Keratinocyte (primary cell): ENCODE data around the gene GREB1. TPM values are rescaled to one million over a fixed set of nuclear protein-coding genes. Genes with fewer than 3 reads are reported as not detected.

ENCODE experiments used
- DNase-seq: peaks from one replicate; pipeline ENCODE4 v3.0.0-alpha.2; 2011; ENCODE audit warnings: low read depth, missing footprints, low spot score
- FAIRE-seq: peaks from 2 replicates; lab custom pipeline; 2011; peaks lifted over from hg19 to GRCh38; lab: Jason Lieb, UNC
- H2AFZ ChIP-seq: 2 replicates; pipeline ENCODE4 v1.6.0; 2012; ENCODE audit warnings: low read length, control low read depth, inconsistent platforms; ENCODE audit not compliant: control insufficient read depth
- H3K27ac ChIP-seq: 2 replicates; pipeline ENCODE4 v1.5.1; 2011; ENCODE audit warnings: low read length; ENCODE audit not compliant: control insufficient read depth, insufficient read depth
- H3K27me3 ChIP-seq: 3 replicates; pipeline ENCODE4 v1.6.0; 2011; ENCODE audit warnings: low read length; ENCODE audit not compliant: control insufficient read depth, insufficient read depth; ENCODE audit errors: extremely low read depth
- H3K36me3 ChIP-seq, 2 experiments: 2 replicates in 1 of 2; 3 replicates in 1 of 2; pipeline ENCODE4 v1.5.1; 2011; ENCODE audit warnings: low read length in 2 of 2, mild to moderate bottlenecking in 1 of 2; ENCODE audit not compliant: control insufficient read depth in 2 of 2, insufficient read depth in 2 of 2; ENCODE audit errors: extremely low read depth in 1 of 2
- H3K4me1 ChIP-seq: 3 replicates; pipeline ENCODE4 v1.5.1; 2011; ENCODE audit warnings: low read length; ENCODE audit not compliant: control insufficient read depth, insufficient read depth; ENCODE audit errors: extremely low read depth
- H3K4me2 ChIP-seq: 3 replicates; pipeline ENCODE4 v1.6.0; 2011; ENCODE audit warnings: low read depth, low read length; ENCODE audit not compliant: control insufficient read depth, insufficient read depth; ENCODE audit errors: extremely low read depth
- H3K4me3 ChIP-seq, 3 experiments: fragments of 200-600 bp in 1 of 3; sonication (generic) in 1 of 3; 2 replicates in 2 of 3; 3 replicates in 1 of 3; pipeline ENCODE4 v1.5.1; 2011 to 2016; ENCODE audit warnings: low read length in 3 of 3, mild to moderate bottlenecking in 3 of 3, control low read depth in 2 of 3, inconsistent platforms in 1 of 3, low read depth in 1 of 3, mixed read lengths in 1 of 3, mixed run types in 1 of 3, moderate library complexity in 1 of 3; ENCODE audit not compliant: control insufficient read depth in 2 of 3, insufficient read depth in 2 of 3; ENCODE audit errors: extremely low read depth in 1 of 3
- H3K79me2 ChIP-seq: 2 replicates; pipeline ENCODE4 v1.6.0; 2012; ENCODE audit warnings: low read length; ENCODE audit not compliant: control insufficient read depth, insufficient read depth
- H3K9ac ChIP-seq: 3 replicates; pipeline ENCODE4 v1.6.0; 2011; ENCODE audit warnings: low read length; ENCODE audit not compliant: control insufficient read depth, insufficient read depth; ENCODE audit errors: extremely low read depth
- H3K9me1 ChIP-seq: 3 replicates; pipeline ENCODE4 v1.6.0; 2011; ENCODE audit warnings: low read length; ENCODE audit not compliant: control insufficient read depth, insufficient read depth; ENCODE audit errors: extremely low read depth
- H3K9me3 ChIP-seq: 2 replicates; pipeline ENCODE4 v1.5.1; 2012; ENCODE audit warnings: low read depth, low read length; ENCODE audit not compliant: control insufficient read depth
- H4K20me1 ChIP-seq: 3 replicates; pipeline ENCODE4 v1.6.0; 2011; ENCODE audit warnings: low read length; ENCODE audit not compliant: control insufficient read depth, insufficient read depth; ENCODE audit errors: extremely low read depth
- EZH2 ChIP-seq: IDR thresholded peaks from one replicate; pipeline ENCODE4 v1.6.1; 2012; ENCODE audit warnings: inconsistent platforms, mild to moderate bottlenecking, low read length, moderate library complexity
- dilution Hi-C: fragments of 300-500 bp; cut with MboI; formaldehyde crosslinking; loops from one replicate; pipeline ENCODE4 v1.7.0; 2020; ENCODE audit warnings: low sequenced_read_pairs; ENCODE audit not compliant: extremely low pct_ligation_motif_present
- polyA plus RNA-seq, 5 experiments: library from polyadenylated mRNA; depleted of rRNA in 3 of 5; stranded (reverse) in 3 of 5; stranded (forward) in 1 of 5; unstranded in 1 of 5; fragments of >200 nt; gene quantifications; 1 replicate in 1 of 5; 2 replicates in 3 of 5; 3 replicates in 1 of 5; pipeline versions ENCODE4 v1.2.1 to v1.2.3, GENCODE V29; 2011 to 2012; ENCODE audit warnings: missing spikeins in 2 of 5, low read depth in 1 of 5, low replicate concordance in 1 of 5
- TF ChIP-seq, protein P1 (sequence below), 3 experiments: IDR thresholded peaks in 1 of 3; conservative IDR thresholded peaks in 1 of 3; optimal IDR thresholded peaks in 1 of 3; 2 replicates in 2 of 3; 3 replicates in 1 of 3; pipeline versions ENCODE3 to v1.5.1; 2011; ENCODE audit warnings: low read length in 3 of 3, mild to moderate bottlenecking in 3 of 3, moderate library complexity in 2 of 3, control low read depth in 1 of 3, inconsistent platforms in 1 of 3; ENCODE audit not compliant: insufficient read depth in 2 of 3; ENCODE audit errors: extremely low read depth in 1 of 3

The GREB1 gene
- polyA plus RNA-seq, 1 donor (not counting 4 experiments of a cell fraction or from before 2014, with no cell fraction given) = 0.13 TPM

DNA sequence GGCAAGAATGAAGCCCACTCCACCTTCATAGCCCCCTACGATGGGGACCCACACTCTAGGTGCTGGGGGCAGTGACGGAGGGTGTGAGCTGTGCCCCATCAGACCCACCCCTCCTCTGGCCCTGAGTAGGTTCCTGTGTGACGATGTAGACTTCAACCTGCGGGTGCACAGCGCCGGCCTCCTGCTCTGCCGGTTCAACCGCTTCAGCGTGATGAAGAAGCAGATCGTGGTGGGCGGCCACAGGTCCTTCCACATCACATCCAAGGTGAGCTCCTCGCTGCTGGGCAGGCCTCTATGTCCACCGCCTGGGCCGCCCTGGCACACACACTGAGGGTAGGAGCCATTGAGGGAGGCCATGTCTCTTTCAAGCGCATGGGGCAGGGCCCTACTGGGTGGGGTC, 101.3 kb downstream of the GREB1 start:
- H3K36me3 ChIP-seq = no peaks in the 10 kb centered on the region
- H3K79me2 ChIP-seq = no peaks in the 10 kb centered on the region
- peaks cover 12% of the 10 kb centered on the region for H3K27me3 ChIP-seq
- no peaks in the 10 kb centered on the region for H3K4me1 ChIP-seq
- FAIRE-seq (no peak), DNase-seq (no peak)
- H2AFZ ChIP-seq = no peak overlapping the region
- no peaks in the 10 kb centered on the region for H3K9me3 ChIP-seq
- H4K20me1 ChIP-seq = no peaks in the 10 kb centered on the region
- dilution Hi-C loops = no loop called here
- no peak overlapping the region for H3K27ac ChIP-seq
- no peaks in the 10 kb centered on the region for H3K9me1 ChIP-seq
- TF ChIP-seq, protein P1, sequence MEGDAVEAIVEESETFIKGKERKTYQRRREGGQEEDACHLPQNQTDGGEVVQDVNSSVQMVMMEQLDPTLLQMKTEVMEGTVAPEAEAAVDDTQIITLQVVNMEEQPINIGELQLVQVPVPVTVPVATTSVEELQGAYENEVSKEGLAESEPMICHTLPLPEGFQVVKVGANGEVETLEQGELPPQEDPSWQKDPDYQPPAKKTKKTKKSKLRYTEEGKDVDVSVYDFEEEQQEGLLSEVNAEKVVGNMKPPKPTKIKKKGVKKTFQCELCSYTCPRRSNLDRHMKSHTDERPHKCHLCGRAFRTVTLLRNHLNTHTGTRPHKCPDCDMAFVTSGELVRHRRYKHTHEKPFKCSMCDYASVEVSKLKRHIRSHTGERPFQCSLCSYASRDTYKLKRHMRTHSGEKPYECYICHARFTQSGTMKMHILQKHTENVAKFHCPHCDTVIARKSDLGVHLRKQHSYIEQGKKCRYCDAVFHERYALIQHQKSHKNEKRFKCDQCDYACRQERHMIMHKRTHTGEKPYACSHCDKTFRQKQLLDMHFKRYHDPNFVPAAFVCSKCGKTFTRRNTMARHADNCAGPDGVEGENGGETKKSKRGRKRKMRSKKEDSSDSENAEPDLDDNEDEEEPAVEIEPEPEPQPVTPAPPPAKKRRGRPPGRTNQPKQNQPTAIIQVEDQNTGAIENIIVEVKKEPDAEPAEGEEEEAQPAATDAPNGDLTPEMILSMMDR (optimal IDR thresholded peaks at IDR 0.05 in 1 of 3, IDR thresholded peaks at IDR 0.05 in 1 of 3, conservative IDR thresholded peaks at IDR 0.05 in 1 of 3; ENCODE audit: extremely low read depth in 1 of 3, insufficient read depth in 2 of 3, low read length in 3 of 3) = no peak
- no peak for TF ChIP-seq EZH2
- no peak overlapping the region for H3K9ac ChIP-seq
- no peak overlapping the region for H3K4me3 ChIP-seq
- H3K4me2 ChIP-seq = no peak overlapping the region

DNA sequence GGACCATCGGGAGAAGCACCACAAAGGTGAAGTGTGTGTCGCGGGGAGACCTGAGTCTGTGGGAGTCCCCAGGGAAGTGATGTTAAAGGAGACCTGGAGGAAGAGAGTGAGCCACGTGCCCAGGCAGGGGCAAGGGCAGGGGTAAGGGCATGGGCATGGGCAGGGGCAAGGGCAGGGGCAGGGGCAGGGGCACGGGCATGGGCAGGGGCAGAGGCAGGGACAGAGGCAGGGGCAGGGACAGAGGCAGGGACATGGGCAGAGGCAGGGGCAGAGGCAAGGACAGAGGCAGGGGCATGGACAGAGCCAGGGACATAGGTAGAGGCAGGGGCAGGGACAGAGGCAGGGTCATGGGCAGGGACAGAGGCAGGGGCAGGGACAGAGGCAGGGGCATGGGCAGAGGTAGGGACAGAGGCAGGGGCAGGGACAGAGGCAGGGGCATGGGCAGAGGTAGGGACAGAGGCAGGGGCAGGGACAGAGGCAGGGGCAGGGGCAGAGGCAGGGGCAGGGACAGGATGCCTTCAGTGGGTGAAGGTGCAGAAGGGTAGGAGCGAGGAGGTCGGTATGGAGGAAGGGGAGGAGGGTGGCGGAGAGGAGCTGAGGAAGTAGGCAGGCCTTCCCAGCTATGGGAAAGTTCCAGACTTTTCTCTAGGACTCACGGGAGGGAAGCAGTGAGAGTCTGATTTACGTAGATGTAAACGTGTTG, 102.9 kb downstream of the GREB1 start:
- DNase-seq (no peak), FAIRE-seq (no peak)
- TF ChIP-seq EZH2 = no peak
- TF ChIP-seq, protein P1 (optimal IDR thresholded peaks at IDR 0.05 in 1 of 3, IDR thresholded peaks at IDR 0.05 in 1 of 3, conservative IDR thresholded peaks at IDR 0.05 in 1 of 3; ENCODE audit: extremely low read depth in 1 of 3, insufficient read depth in 2 of 3, low read length in 3 of 3) = no peak
- Histone ChIP-seq H2AFZ (no peak overlapping the region), H4K20me1 (no peaks in the 10 kb centered on the region), H3K27ac (no peak overlapping the region), H3K9me3 (no peaks in the 10 kb centered on the region), H3K4me2 (no peak overlapping the region), H3K4me1 (no peaks in the 10 kb centered on the region), H3K4me3 (no peak overlapping the region), H3K9ac (no peak overlapping the region), H3K27me3 (peaks cover 12% of the 10 kb centered on the region), H3K79me2 (no peaks in the 10 kb centered on the region), H3K9me1 (no peaks in the 10 kb centered on the region), H3K36me3 (no peaks in the 10 kb centered on the region)
- dilution Hi-C loops = no loop called here
